SK-N-SH (cell line): Measurements from ENCODE around the gene DDI2. TPM values are rescaled to one million over a fixed set of nuclear protein-coding genes. Genes with fewer than 3 reads are reported as not detected.

ENCODE experiments used
- CTCF ChIA-PET: fragments of 300-600, 350-600 bp; formaldehyde crosslinking; extraction: SDS; loops from one replicate; lab custom pipeline; 2021; lab: Yijun Ruan, JAX
- POLR2A ChIA-PET: fragments of 350-600 bp; sonication (Branson Sonifier 250); formaldehyde crosslinking; extraction: SDS; loops from one replicate; lab custom pipeline; 2020; ENCODE audit warnings: antibody characterized with exemption, inconsistent platforms; lab: Yijun Ruan, JAX
- DNase-seq: peaks from one replicate; pipeline ENCODE4 v3.0.0; 2012
- H2AFZ ChIP-seq: fragments of 200-600 bp; sonication (generic); 2 replicates; pipeline ENCODE4 v1.8.1; 2016; ENCODE audit warnings: antibody characterized with exemption, mild to moderate bottlenecking, low read depth
- H3F3A ChIP-seq: fragments of 200-600 bp; sonication (generic); replicated peaks from 2 replicates; pipeline ENCODE3; 2016; ENCODE audit warnings: antibody characterized with exemption, mild to moderate bottlenecking; ENCODE audit not compliant: insufficient read depth
- H3K27ac ChIP-seq, 2 experiments: fragments of 200-500 bp in 1 of 2; fragments of 200-600 bp in 1 of 2; sonication (Bioruptor generic) in 1 of 2; sonication (generic), shearing (Covaris generic) in 1 of 2; 2 replicates each; pipeline versions ENCODE4 v1.5.1 to v1.6.1; 2014 to 2016; ENCODE audit warnings: low read depth in 2 of 2, inconsistent platforms in 1 of 2, low read length in 1 of 2, mild to moderate bottlenecking in 1 of 2, mixed read lengths in 1 of 2
- H3K27me3 ChIP-seq: fragments of 200-600 bp; sonication (generic), shearing (Covaris generic); 2 replicates; pipeline ENCODE4 v1.6.1; 2016; ENCODE audit warnings: mixed run types; ENCODE audit not compliant: insufficient read depth
- H3K36me3 ChIP-seq, 2 experiments: fragments of 200-500 bp in 1 of 2; fragments of 200-600 bp in 1 of 2; sonication (Bioruptor generic) in 1 of 2; sonication (generic) in 1 of 2; replicated peaks in 1 of 2; 2 replicates each; pipeline versions ENCODE3 to v1.5.1; 2014 to 2016; ENCODE audit warnings: low read length in 1 of 2, mild to moderate bottlenecking in 1 of 2; ENCODE audit not compliant: insufficient read depth in 2 of 2, control insufficient read depth in 1 of 2
- H3K4me1 ChIP-seq, 2 experiments: fragments of 200-500 bp in 1 of 2; fragments of 200-600 bp in 1 of 2; sonication (Bioruptor generic) in 1 of 2; sonication (generic), shearing (Covaris generic) in 1 of 2; 2 replicates each; pipeline versions ENCODE4 v1.5.1 to v1.6.1; 2014 to 2016; ENCODE audit warnings: low read depth in 1 of 2, low read length in 1 of 2, mixed run types in 1 of 2; ENCODE audit not compliant: insufficient read depth in 2 of 2, control insufficient read depth in 1 of 2
- H3K4me2 ChIP-seq: fragments of 200-600 bp; sonication (generic), shearing (Covaris generic); 2 replicates; pipeline ENCODE4 v1.6.1; 2017; ENCODE audit warnings: mixed run types
- H3K4me3 ChIP-seq, 2 experiments: fragments of 200-500 bp in 1 of 2; fragments of 200-600 bp in 1 of 2; sonication (Bioruptor generic) in 1 of 2; sonication (generic), shearing (Covaris generic) in 1 of 2; 2 replicates each; pipeline versions ENCODE4 v1.5.1 to v1.8.1; 2014 to 2016; ENCODE audit warnings: low read depth in 2 of 2, inconsistent platforms in 1 of 2, low read length in 1 of 2, mild to moderate bottlenecking in 1 of 2, mixed read lengths in 1 of 2, moderate library complexity in 1 of 2
- H3K79me2 ChIP-seq: fragments of 200-600 bp; sonication (generic); 2 replicates; pipeline ENCODE4 v1.8.1; 2017; ENCODE audit warnings: mild to moderate bottlenecking; ENCODE audit not compliant: insufficient read depth
- H3K9ac ChIP-seq: fragments of 200-600 bp; sonication (generic); 2 replicates; pipeline ENCODE4 v1.6.1; 2017; ENCODE audit warnings: mixed run types
- H3K9me2 ChIP-seq: fragments of 200-600 bp; sonication (generic); 2 replicates; pipeline ENCODE4 v1.6.1; 2017; ENCODE audit warnings: mixed run types
- H3K9me3 ChIP-seq: fragments of 200-600 bp; sonication (generic); 2 replicates; pipeline ENCODE4 v1.6.1; 2017; ENCODE audit warnings: mixed run types, mild to moderate bottlenecking, moderate library complexity
- H4K20me1 ChIP-seq: fragments of 200-600 bp; sonication (generic); 2 replicates; pipeline ENCODE4 v1.6.1; 2017; ENCODE audit warnings: mild to moderate bottlenecking, mixed run types; ENCODE audit not compliant: insufficient read depth
- CHD2 ChIP-seq: fragments of 150-350 bp; IDR thresholded peaks from 2 replicates; pipeline ENCODE4 v1.6.1; 2018; ENCODE audit warnings: low read length; ENCODE audit not compliant: partially characterized antibody
- ELF1 ChIP-seq: IDR thresholded peaks from 2 replicates; pipeline ENCODE4 v1.4.0; 2012
- FOXM1 ChIP-seq: IDR thresholded peaks from 2 replicates; pipeline ENCODE4 v1.4.0; 2012; ENCODE audit warnings: low read depth, mild to moderate bottlenecking
- GATA2 ChIP-seq: sonication (generic); formaldehyde crosslinking; IDR thresholded peaks from 2 replicates; pipeline ENCODE4 v1.5.0; 2020; ENCODE audit warnings: mild to moderate bottlenecking, missing genetic modification reagents
- MEF2A ChIP-seq: IDR thresholded peaks from 2 replicates; pipeline ENCODE4 v1.4.0; 2012; ENCODE audit warnings: low read depth, borderline replicate concordance
- NFIC ChIP-seq: IDR thresholded peaks from 2 replicates; pipeline ENCODE4 v1.4.0; 2012; ENCODE audit warnings: borderline replicate concordance
- NRF1 ChIP-seq: IDR thresholded peaks from 2 replicates; pipeline ENCODE4 v1.6.1; 2012; ENCODE audit warnings: low read depth, mild to moderate bottlenecking, low read length
- PBX3 ChIP-seq: IDR thresholded peaks from 2 replicates; pipeline ENCODE4; 2012
- RXRA ChIP-seq: IDR thresholded peaks from 2 replicates; pipeline ENCODE4 v1.4.0; 2012; ENCODE audit warnings: low read depth, mild to moderate bottlenecking, borderline replicate concordance
- SIN3A ChIP-seq: IDR thresholded peaks from 2 replicates; pipeline ENCODE4 v1.6.1; 2012; ENCODE audit warnings: low read depth, mild to moderate bottlenecking, low read length, moderate library complexity, borderline replicate concordance
- SMC3 ChIP-seq: IDR thresholded peaks from 2 replicates; pipeline ENCODE4 v1.6.1; 2012; ENCODE audit warnings: low read depth, low read length, improper control_type of control experiment
- TCF12 ChIP-seq: IDR thresholded peaks from 2 replicates; pipeline ENCODE4 v1.4.0; 2012
- ZBTB33 ChIP-seq: IDR thresholded peaks from 2 replicates; pipeline ENCODE4 v1.4.0; 2012; ENCODE audit warnings: low read depth, borderline replicate concordance
- WGBS: methylation state at CpG from one replicate; pipeline ENCODE4 v1.1.6; 2017; ENCODE audit warnings: low lambda C conversion rate; 5-methylcytosine and 5-hydroxymethylcytosine counted together
- polyA plus RNA-seq, 3 experiments: library from polyadenylated mRNA; depleted of rRNA; stranded (reverse); fragments of >200 nt; gene quantifications; 2 replicates each; pipeline ENCODE4 v1.2.3, GENCODE V29; 2012
- TF ChIP-seq, protein P1 (sequence below): IDR thresholded peaks from 2 replicates; pipeline ENCODE4 v1.6.1; 2012; ENCODE audit warnings: mild to moderate bottlenecking, low read depth, low read length, moderate library complexity

The DDI2 gene
- polyA plus RNA-seq, 1 of the 3 experiments (the other 2 are of a cell fraction) = 2.8 TPM

- CTCF ChIA-PET = no interaction called here
- H3K9me2 ChIP-seq = no peaks in the 10 kb centered on the region
- DNase-seq = no peak
- H3K27me3 ChIP-seq = no peaks in the 10 kb centered on the region
- H3K4me1 ChIP-seq = no peaks in the 10 kb centered on the region; a peak in 1 of 4 replicates
- no peak overlapping the region for H3K9ac ChIP-seq
- H3K27ac ChIP-seq = no peak overlapping the region
- no peaks in the 10 kb centered on the region for H3F3A ChIP-seq
- POLR2A ChIA-PET = no interaction called here
- no peaks in the 10 kb centered on the region for H4K20me1 ChIP-seq
- H3K79me2 ChIP-seq = no peaks in the 10 kb centered on the region; the same call in 1 of the 2 replicates
- 82% methylated on average over 5 of the region's 5 CpGs for WGBS
- no peak overlapping the region for H3K4me3 ChIP-seq
- no peak overlapping the region for H2AFZ ChIP-seq
- no peaks in the 10 kb centered on the region for H3K9me3 ChIP-seq
- H3K36me3 ChIP-seq = peaks cover 3 to 5% of the 10 kb centered on the region in 2 experiments
- no peak overlapping the region for H3K4me2 ChIP-seq
- TF ChIP-seq ZBTB33 (no peak), TCF12 (peak; percentile 33; the same call in 1 of the 2 replicates), GATA2 (no peak), NFIC (peak; percentile 19; the same call in 1 of the 2 replicates), CHD2 (no peak), ELF1 (no peak), PBX3 (0 out of 2 replicates have a peak, but pooled peaks have one; percentile 12)
Measured at GRCh38 chr1:15668089-15668754, 51.0 kb downstream of the DDI2 start.

- TF ChIP-seq SMC3 (no peak), SIN3A (no peak), NRF1 (no peak), FOXM1 (no peak), CHD2 (no peak), MEF2A (no peak), RXRA (no peak)
- TF ChIP-seq, protein P1, sequence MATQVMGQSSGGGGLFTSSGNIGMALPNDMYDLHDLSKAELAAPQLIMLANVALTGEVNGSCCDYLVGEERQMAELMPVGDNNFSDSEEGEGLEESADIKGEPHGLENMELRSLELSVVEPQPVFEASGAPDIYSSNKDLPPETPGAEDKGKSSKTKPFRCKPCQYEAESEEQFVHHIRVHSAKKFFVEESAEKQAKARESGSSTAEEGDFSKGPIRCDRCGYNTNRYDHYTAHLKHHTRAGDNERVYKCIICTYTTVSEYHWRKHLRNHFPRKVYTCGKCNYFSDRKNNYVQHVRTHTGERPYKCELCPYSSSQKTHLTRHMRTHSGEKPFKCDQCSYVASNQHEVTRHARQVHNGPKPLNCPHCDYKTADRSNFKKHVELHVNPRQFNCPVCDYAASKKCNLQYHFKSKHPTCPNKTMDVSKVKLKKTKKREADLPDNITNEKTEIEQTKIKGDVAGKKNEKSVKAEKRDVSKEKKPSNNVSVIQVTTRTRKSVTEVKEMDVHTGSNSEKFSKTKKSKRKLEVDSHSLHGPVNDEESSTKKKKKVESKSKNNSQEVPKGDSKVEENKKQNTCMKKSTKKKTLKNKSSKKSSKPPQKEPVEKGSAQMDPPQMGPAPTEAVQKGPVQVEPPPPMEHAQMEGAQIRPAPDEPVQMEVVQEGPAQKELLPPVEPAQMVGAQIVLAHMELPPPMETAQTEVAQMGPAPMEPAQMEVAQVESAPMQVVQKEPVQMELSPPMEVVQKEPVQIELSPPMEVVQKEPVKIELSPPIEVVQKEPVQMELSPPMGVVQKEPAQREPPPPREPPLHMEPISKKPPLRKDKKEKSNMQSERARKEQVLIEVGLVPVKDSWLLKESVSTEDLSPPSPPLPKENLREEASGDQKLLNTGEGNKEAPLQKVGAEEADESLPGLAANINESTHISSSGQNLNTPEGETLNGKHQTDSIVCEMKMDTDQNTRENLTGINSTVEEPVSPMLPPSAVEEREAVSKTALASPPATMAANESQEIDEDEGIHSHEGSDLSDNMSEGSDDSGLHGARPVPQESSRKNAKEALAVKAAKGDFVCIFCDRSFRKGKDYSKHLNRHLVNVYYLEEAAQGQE = no peak
- H3K4me2 ChIP-seq = no peak overlapping the region
- no peaks in the 10 kb centered on the region for H4K20me1 ChIP-seq
- ChIA-PET CTCF (no interaction called here), POLR2A (no interaction called here)
- no peaks in the 10 kb centered on the region for H3K27me3 ChIP-seq
- H3K79me2 ChIP-seq = no peaks in the 10 kb centered on the region; the same call in 1 of the 2 replicates
- no peak overlapping the region for H3K27ac ChIP-seq
- no peak for DNase-seq
- H3K4me1 ChIP-seq = no peaks in the 10 kb centered on the region; a peak in 1 of 4 replicates
- H3F3A ChIP-seq = no peaks in the 10 kb centered on the region
- no peak overlapping the region for H2AFZ ChIP-seq
- H3K9ac ChIP-seq = no peak overlapping the region
- no peaks in the 10 kb centered on the region for H3K9me2 ChIP-seq
- H3K36me3 ChIP-seq = peaks cover 0 to 5% of the 10 kb centered on the region in 2 experiments
- WGBS = 95% methylated on average over 10 of the region's 10 CpGs
- H3K4me3 ChIP-seq = no peak overlapping the region
- H3K9me3 ChIP-seq = no peaks in the 10 kb centered on the region
Measured at GRCh38 chr1:15669074-15669473, 51.8 kb downstream of the DDI2 start.
